Measurements from ENCODE around the gene PPP1R14D. TPM values are rescaled to one million over a fixed set of nuclear protein-coding genes. Genes with fewer than 3 reads are reported as not detected.

PPP1R14D gene
- total RNA-seq, 1 experiment from 2014 or later: not detected

- H3K27ac ChIP-seq (ENCODE audit: insufficient read length, low read depth, low read length): no peak overlapping the region
- no peaks in the 10 kb centered on the region for H3K9me3 Mint-ChIP-seq
Measured at GRCh38 chr15:40826423-40827075, 2.0 kb downstream of the PPP1R14D start.

More at GRCh38 chr15:40826423-40827075, 2.0 kb downstream of the PPP1R14D start:
- H3K27me3 ChIP-seq (ENCODE audit: insufficient read depth, low read length): no peaks in the 10 kb centered on the region
- no peak overlapping the region for H3K23ac ChIP-seq (ENCODE audit: insufficient read length, low read depth, low read length)
- H2BK120ac ChIP-seq (ENCODE audit: low read depth, low read length, poor library complexity, severe bottlenecking): no peak overlapping the region
- no peak overlapping the region for H3T11ph ChIP-seq (ENCODE audit: low read length)
- H3K4me1 Mint-ChIP-seq: peaks cover 9% of the 10 kb centered on the region in 2 experiments
- H3K36me3 Mint-ChIP-seq (ENCODE audit: insufficient read depth in 1 of 3, low read depth in 3 of 3): peaks cover 0 to 2% (median 0%) of the 10 kb centered on the region in 3 experiments; a peak in 1 of 7 replicates
- H4K20me1 ChIP-seq (ENCODE audit: control insufficient read depth, insufficient read depth, insufficient read length): no peaks in the 10 kb centered on the region
- no peak overlapping the region for H4K91ac ChIP-seq (ENCODE audit: insufficient read length, low read depth, low read length)
- no peak overlapping the region for H2BK20ac ChIP-seq (ENCODE audit: low read depth, low read length, poor library complexity, severe bottlenecking)
- no peaks in the 10 kb centered on the region for H3K79me2 ChIP-seq (ENCODE audit: insufficient read depth, low read length)
- no peak overlapping the region for H3K18ac ChIP-seq (ENCODE audit: insufficient read length, low read depth, low read length)
- no peak overlapping the region for H3K4me3 Mint-ChIP-seq
- WGBS (ENCODE audit: extremely low coverage, insufficient read length, low lambda C conversion rate): no CpG with 5 or more reads among the region's 4 CpGs
- no peak overlapping the region for H3K4me2 ChIP-seq (ENCODE audit: insufficient read depth, insufficient read length, low read length)
- no peak overlapping the region for H3K56ac ChIP-seq (ENCODE audit: insufficient read length, low read depth, low read length)
- H2AK5ac ChIP-seq (ENCODE audit: insufficient read length, low read length): no peak overlapping the region
- no peak overlapping the region for H3K14ac ChIP-seq (ENCODE audit: insufficient read depth, low read length)
- H2BK5ac ChIP-seq (ENCODE audit: insufficient read length, low read length): no peak overlapping the region
- DNase-seq: no peak
- H2AFZ ChIP-seq (ENCODE audit: low read length): no peak overlapping the region
- no peak overlapping the region for H2BK15ac ChIP-seq (ENCODE audit: low read depth, low read length)
- no peak overlapping the region for H3K4ac ChIP-seq (ENCODE audit: low read depth, low read length)
- H3K4me1 ChIP-seq (ENCODE audit: insufficient read depth, low read length): peaks cover 2% of the 10 kb centered on the region; the same call in 1 of the 2 replicates
- no peaks in the 10 kb centered on the region for H3K9me3 ChIP-seq (ENCODE audit: control insufficient read depth, low read depth, low read length)
- no peak overlapping the region for H4K5ac ChIP-seq (ENCODE audit: insufficient read length, low read depth, low read length)
- H3K23me2 ChIP-seq (ENCODE audit: insufficient read length, low read depth, low read length, poor library complexity, severe bottlenecking): no peaks in the 10 kb centered on the region
- H3K79me1 ChIP-seq (ENCODE audit: insufficient read depth, low read depth, low read length, poor library complexity, severe bottlenecking): no peaks in the 10 kb centered on the region
- no peaks in the 10 kb centered on the region; the same call in 1 of the 2 replicates for H3K27me3 Mint-ChIP-seq (ENCODE audit: low read depth)
- H3K9ac ChIP-seq (ENCODE audit: extremely low read depth, insufficient read length, low read length): no peak overlapping the region
- no peak overlapping the region for H2BK12ac ChIP-seq (ENCODE audit: insufficient read length, low read depth, low read length)
- H4K8ac ChIP-seq (replicated peaks; ENCODE audit: insufficient read length, low read depth, low read length): no peak overlapping the region
- TF ChIP-seq CTCF (conservative IDR thresholded peaks at IDR 0.05): no peak
- H3K27ac Mint-ChIP-seq: no peak overlapping the region

Data from H9 (cell line).